Right hindlimb (tissue), 1 donor: ENCODE results near the gene OR6M1.

Source experiments
- DNase-seq: peaks from one replicate; pipeline ENCODE4 v3.0.0-alpha.2; 2018

The OR6M1 gene

GRCh38 chr11:123806249-123806648, at the start of gene OR6M1:
Gene OR6M1, minus strand, starts transcription at chr11:123806349. Its CDS starts 0 bp downstream, at chr11:123806349.
- no peak for DNase-seq

- DNase-seq: no peak
Observed at GRCh38 chr11:123853038-123853437, 46.9 kb upstream of the OR6M1 start.

DNA sequence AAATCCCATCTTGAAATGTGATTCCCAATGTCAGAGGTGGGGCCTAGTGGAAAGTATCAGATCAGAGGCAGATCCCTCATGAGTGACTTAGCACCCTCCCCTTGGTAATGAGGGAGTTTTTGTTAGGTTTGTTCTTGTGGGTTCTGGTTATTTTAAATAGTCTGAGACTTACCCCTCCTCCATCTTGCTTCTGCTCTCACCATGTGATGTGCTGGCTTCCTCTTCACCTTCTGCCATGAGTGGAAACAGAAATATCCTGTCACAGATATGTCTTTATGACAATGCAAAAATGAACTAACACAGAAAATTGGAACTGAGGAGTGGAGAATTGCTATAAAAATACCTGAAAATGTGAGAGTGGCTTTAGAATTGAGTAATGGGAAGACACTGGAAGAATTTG, 46.2 kb upstream of the OR6M1 start:
- no peak for DNase-seq

GRCh38 chr11:123851110-123851509, 45.0 kb upstream of the OR6M1 start:
- no peak for DNase-seq

DNA sequence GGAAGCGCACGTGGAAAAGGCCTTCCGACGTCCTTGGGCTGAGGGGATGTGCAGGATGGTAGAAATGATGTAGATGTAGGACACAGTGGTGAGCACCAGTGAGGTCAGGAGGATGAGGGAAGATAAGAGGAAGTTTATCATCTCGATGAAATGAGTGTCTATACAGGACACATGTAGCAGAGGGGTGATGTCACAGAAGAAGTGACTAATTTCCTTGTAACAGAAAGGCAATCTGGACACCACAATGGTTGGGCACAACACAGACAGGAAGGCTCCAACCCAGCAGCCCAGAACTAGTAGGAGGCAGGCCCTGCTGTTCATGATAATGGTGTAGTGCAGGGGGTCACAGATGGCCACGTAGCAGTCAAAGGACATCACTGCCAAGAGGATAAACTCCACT, 35.0 kb upstream of the OR6M1 start:
- DNase-seq: no peak

DNA sequence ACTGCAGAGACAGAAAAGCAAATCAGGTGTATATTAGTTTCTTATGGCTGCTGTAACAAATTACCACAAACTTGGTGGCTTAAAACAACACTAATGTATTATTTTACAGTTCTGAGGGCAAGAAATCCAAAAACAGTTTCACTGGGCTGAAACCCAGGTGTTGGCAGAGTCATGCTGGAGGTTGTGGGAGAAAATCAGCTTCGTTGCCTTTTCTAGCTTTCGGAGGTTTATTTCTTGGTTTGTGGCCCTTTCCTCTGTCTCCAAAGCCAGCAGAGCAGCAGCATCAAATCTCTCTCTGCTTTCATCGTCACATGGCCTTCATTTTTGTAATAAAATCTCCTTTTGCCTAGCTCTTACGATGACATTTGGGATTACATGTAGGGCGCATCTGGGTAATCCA, 33.0 kb upstream of the OR6M1 start:
- no peak for DNase-seq

GRCh38 chr11:123838659-123839058, 32.5 kb upstream of the OR6M1 start:
- DNase-seq: no peak

GRCh38 chr11:123838199-123838598, 32.0 kb upstream of the OR6M1 start:
- DNase-seq: no peak

- no peak for DNase-seq
Observed at GRCh38 chr11:123833095-123833494, 26.9 kb upstream of the OR6M1 start.

- DNase-seq: no peak
Observed at GRCh38 chr11:123829745-123830144, 23.6 kb upstream of the OR6M1 start.

DNA sequence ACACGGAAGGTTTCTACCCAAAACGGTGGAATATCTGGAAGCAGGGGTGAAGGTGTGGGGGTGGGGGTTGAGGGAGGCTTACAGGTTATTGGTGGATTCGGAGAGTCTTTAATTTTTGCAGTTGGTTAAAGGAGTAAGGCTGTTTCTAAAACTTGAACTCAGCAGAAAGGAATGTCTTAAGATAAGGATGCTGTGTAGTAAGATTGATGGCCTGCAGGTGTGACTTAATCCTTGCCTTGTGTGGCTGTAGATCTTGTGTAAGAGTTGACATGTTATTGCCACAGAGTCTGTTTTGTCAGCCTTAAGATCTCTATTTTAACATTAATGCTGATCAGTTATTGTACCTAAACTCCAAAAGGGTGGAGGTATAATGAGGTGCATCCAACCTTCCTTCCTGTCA, 16.4 kb upstream of the OR6M1 start:
- no peak for DNase-seq

DNA sequence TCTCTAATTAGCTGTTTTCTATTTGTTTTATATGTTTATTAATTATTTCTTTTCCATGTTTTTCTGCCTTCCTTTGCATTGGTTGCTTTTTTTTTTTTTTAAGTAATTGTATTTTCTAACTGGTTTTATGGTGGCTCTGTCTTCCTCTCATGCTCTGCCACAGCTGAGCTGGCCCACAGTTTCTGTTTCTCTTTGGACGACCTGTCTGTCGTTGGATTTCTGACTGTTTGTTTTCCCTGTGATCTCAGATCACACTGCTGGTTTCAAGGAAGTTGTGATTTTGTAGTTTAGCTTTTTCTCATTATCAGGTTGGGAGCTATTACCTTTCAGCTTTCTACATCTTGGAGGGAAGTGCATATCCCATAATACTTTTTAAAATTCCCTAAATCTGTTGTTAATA, 15.9 kb upstream of the OR6M1 start:
- no peak for DNase-seq

- DNase-seq: no peak
Observed at GRCh38 chr11:123815122-123815521, 9.0 kb upstream of the OR6M1 start.

GRCh38 chr11:123801765-123802164, 4.4 kb downstream of the OR6M1 start:
- no peak for DNase-seq

GRCh38 chr11:123800036-123800435, 6.1 kb downstream of the OR6M1 start:
- DNase-seq: peak; percentile 52

DNA sequence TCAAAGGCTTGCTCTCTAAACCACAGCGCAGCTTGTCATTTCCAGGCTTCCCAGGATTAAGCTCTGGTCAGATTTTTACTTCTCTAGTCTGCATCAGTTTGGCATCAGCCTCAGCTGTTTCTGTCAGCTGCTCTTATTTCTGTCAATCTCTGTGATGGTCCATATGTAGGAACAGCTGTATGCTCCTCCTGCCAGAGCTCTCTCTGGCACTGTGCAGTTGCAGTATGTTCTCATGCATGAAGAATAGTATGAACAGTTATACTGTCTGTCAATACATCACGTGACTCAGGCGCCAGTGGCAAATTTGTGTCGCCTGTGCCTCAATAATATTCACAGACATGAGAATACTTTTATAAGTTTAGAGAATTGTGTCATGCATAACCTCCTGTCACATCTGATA, 6.7 kb downstream of the OR6M1 start:
- DNase-seq: peak; percentile 78

GRCh38 chr11:123798513-123799252, 7.5 kb downstream of the OR6M1 start:
- DNase-seq: no peak

GRCh38 chr11:123798079-123798478, 8.1 kb downstream of the OR6M1 start:
- no peak for DNase-seq

GRCh38 chr11:123797541-123797940, 8.6 kb downstream of the OR6M1 start:
- no peak for DNase-seq

DNA sequence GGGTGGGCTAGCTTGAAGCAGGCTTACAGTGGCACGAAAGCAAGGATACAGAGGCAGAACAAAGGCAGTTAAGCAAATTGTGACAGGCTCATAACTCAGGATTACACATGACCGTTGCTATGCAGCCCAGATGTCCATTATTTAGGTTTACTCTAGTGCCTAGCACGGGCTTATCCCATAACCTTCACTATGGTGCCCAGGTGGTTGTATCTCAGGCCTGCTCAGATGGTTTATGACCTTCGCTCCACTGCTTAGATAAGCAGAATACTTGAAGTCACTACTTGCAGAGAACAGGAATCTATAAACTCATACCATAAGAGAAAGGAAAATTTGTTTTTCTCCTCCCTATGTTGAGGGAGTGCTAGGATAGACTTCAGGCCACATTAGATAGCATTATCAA, 9.0 kb downstream of the OR6M1 start:
- DNase-seq: no peak

- DNase-seq: no peak
Observed at GRCh38 chr11:123796226-123796625, 9.9 kb downstream of the OR6M1 start.

DNA sequence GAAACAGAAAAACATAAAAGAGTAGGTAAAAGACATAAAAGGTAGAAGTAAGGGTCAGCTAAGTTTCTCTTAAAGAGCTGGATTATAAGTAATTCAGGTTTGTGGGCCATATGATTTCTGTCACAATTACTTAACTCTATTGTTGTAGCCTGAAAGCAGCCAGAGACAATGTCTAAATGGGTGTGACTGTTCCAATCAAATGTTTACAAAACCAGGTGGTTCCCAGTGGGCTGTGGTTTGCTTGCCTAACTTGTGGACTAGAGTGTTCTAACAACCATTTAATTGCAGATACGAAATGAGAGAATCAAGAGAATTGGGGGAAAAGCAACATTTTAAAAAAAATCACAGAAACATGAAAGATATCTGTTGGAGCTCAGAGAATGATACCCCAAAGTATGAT, 22.6 kb downstream of the OR6M1 start:
- DNase-seq: no peak

GRCh38 chr11:123778511-123778910, 27.6 kb downstream of the OR6M1 start:
- no peak for DNase-seq

- DNase-seq: no peak
Observed at GRCh38 chr11:123775715-123776549, 30.2 kb downstream of the OR6M1 start.
